Transverse colon (tissue), 4 donors: ENCODE results near the gene GJB5.

ENCODE experiments used
- CTCF ChIP-seq, 5 experiments: fragments of 200-600 bp in 3 of 5; fragments of 450-650 bp in 2 of 5; sonication (generic) in 3 of 5; IDR thresholded peaks; 1 replicate in 2 of 5; 2 replicates in 3 of 5; pipeline ENCODE4 v1.5.1; 2016 to 2017; ENCODE audit warnings: antibody characterized with exemption in 5 of 5, inconsistent platforms in 3 of 5, mild to moderate bottlenecking in 2 of 5, moderate library complexity in 1 of 5
- POLR2A ChIP-seq: fragments of 450-650 bp; IDR thresholded peaks from one replicate; pipeline ENCODE4 v1.6.1; 2016; ENCODE audit warnings: antibody characterized with exemption, mild to moderate bottlenecking, moderate library complexity
- POLR2AphosphoS5 ChIP-seq, 3 donors: sonication (generic); formaldehyde crosslinking; IDR thresholded peaks; one replicate each; pipeline ENCODE4 v1.6.1; 2016; ENCODE audit warnings: antibody characterized with exemption in 3 of 3

DNA sequence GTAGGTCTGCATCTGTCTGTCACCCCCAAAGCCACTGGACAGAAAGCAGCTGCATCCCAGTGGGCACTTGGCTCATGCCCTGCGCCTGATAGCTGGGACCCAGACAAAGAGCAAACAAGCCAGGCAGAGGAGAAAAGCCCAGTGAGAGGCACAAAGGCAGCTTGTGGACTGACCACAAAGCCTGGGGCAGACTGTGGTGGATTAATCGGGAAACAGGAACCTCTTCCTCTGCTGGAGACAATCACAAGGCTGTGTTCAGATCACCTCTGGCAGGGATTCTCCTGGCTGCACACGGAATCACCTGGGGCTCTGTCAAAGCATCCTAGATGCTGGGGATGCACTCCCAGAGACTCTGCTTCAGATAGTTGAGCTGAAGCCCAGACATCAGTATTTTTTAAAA is 15.2 kb upstream of the GJB5 start:
- TF ChIP-seq POLR2A (no peak), CTCF (IDR thresholded peaks at IDR 0.05) (no peak), POLR2AphosphoS5 (IDR thresholded peaks at IDR 0.05) (no peak)
